Upper lobe of left lung (tissue), 6 donors: ENCODE measurements around the gene ELOA. TPM values are rescaled to one million over a fixed set of nuclear protein-coding genes. Genes with fewer than 3 reads are reported as not detected.

Experiments used
- ATAC-seq, 2 donors: fragments of 200-7000 bp; cut with Tn5 transposase; one replicate each; pipeline ENCODE4 v1.9.1; 2022; ENCODE audit warnings: mild to moderate bottlenecking in 2 of 2, moderate library complexity in 2 of 2; ENCODE audit not compliant: low FRiP score in 2 of 2
- DNase-seq, 2 donors: peaks; one replicate each; pipeline ENCODE4 v3.0.0-alpha.2; 2019 to 2020
- H3K27ac ChIP-seq, 4 donors: fragments of 200-600 bp; sonication (generic); one replicate each; pipeline ENCODE4 v1.5.1; 2016 to 2019
- H3K27me3 ChIP-seq, 4 donors: fragments of 200-600 bp; sonication (generic); one replicate each; pipeline ENCODE4 v1.5.1; 2017 to 2019
- H3K36me3 ChIP-seq, 4 donors: fragments of 200-600 bp; sonication (generic); one replicate each; pipeline ENCODE4 v1.5.1; 2016 to 2019
- H3K4me1 ChIP-seq, 4 donors: fragments of 200-600 bp; sonication (generic); one replicate each; pipeline ENCODE4 v1.5.1; 2018 to 2019
- H3K4me3 ChIP-seq, 4 donors: fragments of 200-600 bp; sonication (generic); one replicate each; pipeline ENCODE4 v1.5.1; 2017 to 2019; ENCODE audit warnings: mild to moderate bottlenecking in 2 of 4, moderate library complexity in 1 of 4
- H3K9me3 ChIP-seq, 4 donors: fragments of 200-600 bp; sonication (generic); one replicate each; pipeline ENCODE4 v1.5.1; 2018 to 2019
- CTCF ChIP-seq, 6 experiments: fragments of 450-650 bp in 4 of 6; fragments of 200-600 bp in 2 of 6; sonication (generic) in 2 of 6; IDR thresholded peaks; one replicate each; pipeline ENCODE4 v1.5.1; 2016 to 2019; ENCODE audit warnings: antibody characterized with exemption in 6 of 6
- EP300 ChIP-seq, 4 donors: sonication (generic); formaldehyde crosslinking; IDR thresholded peaks; one replicate each; pipeline ENCODE4 v1.5.1; 2017; ENCODE audit warnings: antibody characterized with exemption in 4 of 4, control low read depth in 2 of 4
- POLR2A ChIP-seq, 4 donors: fragments of 450-650 bp; IDR thresholded peaks; one replicate each; pipeline ENCODE4 v1.5.1; 2016 to 2017; ENCODE audit warnings: antibody characterized with exemption in 4 of 4, mild to moderate bottlenecking in 2 of 4
- POLR2AphosphoS5 ChIP-seq, 2 donors: sonication (generic); formaldehyde crosslinking; IDR thresholded peaks; one replicate each; pipeline ENCODE4 v1.5.1; 2017; ENCODE audit warnings: antibody characterized with exemption in 2 of 2
- whole genome bisulfite sequencing, 2 donors: methylation state at CpG; one replicate each; pipeline ENCODE4 v1.1.5; 2017 to 2018; 5-methylcytosine and 5-hydroxymethylcytosine counted together
- total RNA-seq, 6 donors: library from RNA; depleted of rRNA in 4 of 6; stranded (reverse); fragments of >200 nt in 4 of 6; gene quantifications; one replicate each; pipeline versions ENCODE4 v1.1.0 to v1.2.1, GENCODE V29; 2016 to 2021
- donor health status: DM: no; HTN: no; CAD: no; lungs with moderate emphysema.
- donor health status: DM: no; HTN: yes; CAD: no; lungs with severe emphysema.

ELOA gene
- total RNA-seq, 6 donors from 2014 or later, result 43.2 to 71.2 (median 59.0) TPM

DNA sequence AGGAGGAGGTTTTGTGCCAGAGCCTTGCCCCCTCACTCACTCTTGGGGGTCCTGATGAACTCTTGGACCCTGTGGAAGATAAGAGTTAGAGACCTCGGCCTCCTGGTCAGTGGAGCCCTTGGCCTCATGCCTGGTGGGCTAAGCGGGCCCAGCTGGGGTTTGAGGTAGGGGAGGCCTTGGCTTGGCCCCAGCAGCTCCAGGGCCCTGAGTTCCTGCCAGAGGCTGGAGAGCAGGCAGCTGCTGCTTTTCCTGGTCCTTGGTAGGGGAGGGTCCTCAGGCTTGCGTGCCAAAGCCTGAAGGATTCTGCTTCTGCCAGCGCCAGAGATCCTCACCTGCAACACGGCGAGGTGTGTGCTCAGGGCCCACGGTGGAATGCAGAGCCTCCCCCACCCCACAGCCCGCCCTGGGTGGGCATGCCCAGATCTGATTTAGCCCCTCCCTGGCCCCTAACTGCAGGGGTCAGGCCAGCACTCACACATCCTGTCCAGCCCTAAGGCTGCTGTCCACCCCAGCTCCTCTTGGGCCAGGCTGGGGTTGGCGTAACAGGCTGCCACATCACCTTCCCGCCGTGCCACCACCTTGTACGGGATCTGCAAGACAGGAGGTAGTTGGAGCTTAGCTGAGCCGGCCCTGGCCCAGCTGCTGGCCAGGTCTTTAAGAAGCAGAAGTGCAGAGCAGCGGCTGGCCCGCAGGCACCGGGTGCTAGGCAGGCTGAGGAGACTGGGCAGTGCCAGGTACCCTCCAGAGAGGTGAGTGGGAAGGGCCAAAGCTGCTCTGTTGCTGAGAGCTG lies 52.6 kb downstream of the ELOA start:
- ATAC-seq (no peak), DNase-seq (peak in 1 of 2 donors; percentile 79)
- Histone ChIP-seq H3K27ac (peak overlapping the region in 2 of 4 donors; percentile 0 to 40), H3K9me3 (no peaks in the 10 kb centered on the region), H3K4me3 (no peak overlapping the region), H3K4me1 (peaks cover 35 to 69% (median 41%) of the 10 kb centered on the region in 4 donors), H3K36me3 (peaks cover 9 to 55% (median 37%) of the 10 kb centered on the region in 4 donors), H3K27me3 (no peaks in the 10 kb centered on the region)
- WGBS, 2 donors, result 52 to 84% methylated on average over 8 to 10 of the region's 16 CpGs
- no peak for TF ChIP-seq POLR2A (IDR thresholded peaks at IDR 0.05)
- no peak for TF ChIP-seq POLR2AphosphoS5 (IDR thresholded peaks at IDR 0.05)
- no peak for TF ChIP-seq CTCF (IDR thresholded peaks at IDR 0.05)
- TF ChIP-seq EP300 (IDR thresholded peaks at IDR 0.05), result no peak

- no peaks in the 10 kb centered on the region for H3K27me3 ChIP-seq
- DNase-seq (no peak), ATAC-seq (no peak)
- WGBS, 2 donors, result 69 to 71% methylated on average over 10 to 17 of the region's 17 CpGs
- peaks cover 41 to 74% (median 46%) of the 10 kb centered on the region in 4 donors for H3K4me1 ChIP-seq
- TF ChIP-seq EP300 (IDR thresholded peaks at IDR 0.05), result no peak
- no peak for TF ChIP-seq POLR2A (IDR thresholded peaks at IDR 0.05)
- TF ChIP-seq CTCF (IDR thresholded peaks at IDR 0.05), result no peak
- no peak for TF ChIP-seq POLR2AphosphoS5 (IDR thresholded peaks at IDR 0.05)
- peaks cover 9 to 55% (median 37%) of the 10 kb centered on the region in 4 donors for H3K36me3 ChIP-seq
- no peak overlapping the region for H3K4me3 ChIP-seq
- peak overlapping the region in 2 of 4 donors; percentile 0 to 40 for H3K27ac ChIP-seq
- no peaks in the 10 kb centered on the region for H3K9me3 ChIP-seq
Measured at GRCh38 chr1:23796466-23797271, 53.4 kb downstream of the ELOA start.

GRCh38 chr1:23797478-23798448 lies 54.5 kb downstream of the ELOA start:
- H3K36me3 ChIP-seq, result peaks cover 9 to 53% (median 37%) of the 10 kb centered on the region in 4 donors
- WGBS, 2 donors, result 77 to 84% methylated on average over 14 to 20 of the region's 20 CpGs
- peak overlapping the region in 1 of 4 donors; percentile 73 for H3K4me3 ChIP-seq
- ATAC-seq (no peak), DNase-seq (no peak)
- no peaks in the 10 kb centered on the region for H3K9me3 ChIP-seq
- H3K4me1 ChIP-seq, result peaks cover 31 to 67% (median 38%) of the 10 kb centered on the region in 4 donors
- no peak for TF ChIP-seq POLR2A (IDR thresholded peaks at IDR 0.05)
- TF ChIP-seq CTCF (IDR thresholded peaks at IDR 0.05), result no peak
- no peak for TF ChIP-seq POLR2AphosphoS5 (IDR thresholded peaks at IDR 0.05)
- TF ChIP-seq EP300 (IDR thresholded peaks at IDR 0.05), result no peak
- peak overlapping the region in 1 of 4 donors; percentile 94 for H3K27ac ChIP-seq
- H3K27me3 ChIP-seq, result no peaks in the 10 kb centered on the region

- DNase-seq (peak in 1 of 2 donors; percentile 40), ATAC-seq (no peak)
- Histone ChIP-seq H3K4me1 (peaks cover 22 to 58% (median 29%) of the 10 kb centered on the region in 4 donors), H3K27ac (peak overlapping the region; percentile 94 to 97 (median 95)), H3K4me3 (peak overlapping the region in 3 of 4 donors; percentile 73 to 96 (median 86)), H3K27me3 (no peaks in the 10 kb centered on the region), H3K36me3 (peaks cover 9 to 50% (median 30%) of the 10 kb centered on the region in 4 donors), H3K9me3 (no peaks in the 10 kb centered on the region)
- 75 to 81% methylated on average over 10 to 12 of the region's 12 CpGs for WGBS, 2 donors
- peak in 1 of 6 experiments; percentile 5 for TF ChIP-seq CTCF (IDR thresholded peaks at IDR 0.05)
- TF ChIP-seq EP300 (IDR thresholded peaks at IDR 0.05), result no peak
- no peak for TF ChIP-seq POLR2A (IDR thresholded peaks at IDR 0.05)
- TF ChIP-seq POLR2AphosphoS5 (IDR thresholded peaks at IDR 0.05), result no peak
Measured at GRCh38 chr1:23798662-23799142, 55.4 kb downstream of the ELOA start.
